Central memory CD8-positive, alpha-beta T cell (primary cell): Measurements from ENCODE around the gene USP53.

ENCODE experiments used
- ATAC-seq: fragments of 150-1000 bp; cut with Tn5 transposase; replicated peaks from 2 replicates; pipeline ENCODE4 v1.10.0; 2022; ENCODE audit warnings: mild to moderate bottlenecking, moderate FRiP score, moderate number of reproducible peaks; ENCODE audit not compliant: poor library complexity, severe bottlenecking; ENCODE audit errors: extremely low read depth
- DNase-seq, 2 donors: peaks; one replicate each; pipeline ENCODE4 v3.0.0; 2021; ENCODE audit warnings: low spot score in 2 of 2
- H3K27ac Mint-ChIP-seq: one replicate; pipeline ENCODE4 v1.8.0; 2022; ENCODE audit warnings: low read depth, mild to moderate bottlenecking, moderate library complexity, mixed read lengths
- H3K27me3 Mint-ChIP-seq: one replicate; pipeline ENCODE4 v1.8.0; 2022; ENCODE audit warnings: mixed read lengths
- H3K36me3 Mint-ChIP-seq: one replicate; pipeline ENCODE4 v1.8.0; 2022; ENCODE audit warnings: mild to moderate bottlenecking, moderate library complexity, mixed read lengths; ENCODE audit not compliant: insufficient read depth
- H3K4me1 Mint-ChIP-seq: one replicate; pipeline ENCODE4 v1.8.0; 2022; ENCODE audit warnings: mixed read lengths
- H3K4me3 Mint-ChIP-seq: one replicate; pipeline ENCODE4 v1.8.0; 2022; ENCODE audit warnings: mild to moderate bottlenecking, moderate library complexity, mixed read lengths
- H3K9me3 Mint-ChIP-seq: one replicate; pipeline ENCODE4 v1.8.0; 2022; ENCODE audit warnings: mixed read lengths

Gene USP53

GRCh38 chr4:119232286-119232685 lies 19.8 kb downstream of the USP53 start:
- no peaks in the 10 kb centered on the region for H3K9me3 Mint-ChIP-seq
- no peak overlapping the region for H3K4me3 Mint-ChIP-seq
- ATAC-seq, result no peak
- peaks cover 9% of the 10 kb centered on the region for H3K36me3 Mint-ChIP-seq
- DNase-seq, result no peak
- no peak overlapping the region for H3K27ac Mint-ChIP-seq
- H3K27me3 Mint-ChIP-seq, result no peaks in the 10 kb centered on the region
- H3K4me1 Mint-ChIP-seq, result peaks cover 19% of the 10 kb centered on the region

DNA sequence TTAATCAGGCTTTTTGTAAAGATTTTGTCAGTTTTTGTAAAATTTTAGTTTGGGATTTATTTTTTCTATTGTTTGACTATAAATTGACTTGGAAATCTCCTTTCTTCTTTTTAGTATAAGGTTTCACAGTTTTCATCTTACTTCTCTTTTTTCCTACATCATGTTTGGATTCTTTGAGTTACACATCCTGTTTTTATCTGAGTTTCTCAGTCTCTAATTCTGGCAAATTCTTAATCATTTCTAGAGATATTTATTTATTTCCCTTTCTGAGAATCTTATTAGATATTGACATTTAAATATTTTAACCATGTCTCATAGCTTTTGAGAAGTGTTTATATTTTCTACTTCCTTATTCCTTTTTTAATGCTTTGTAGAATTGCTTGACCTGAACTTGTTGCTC lies 20.7 kb downstream of the USP53 start:
- H3K4me1 Mint-ChIP-seq, result peaks cover 26% of the 10 kb centered on the region
- no peak for DNase-seq
- H3K9me3 Mint-ChIP-seq, result no peaks in the 10 kb centered on the region
- peaks cover 9% of the 10 kb centered on the region for H3K36me3 Mint-ChIP-seq
- no peaks in the 10 kb centered on the region for H3K27me3 Mint-ChIP-seq
- no peak overlapping the region for H3K4me3 Mint-ChIP-seq
- no peak for ATAC-seq
- no peak overlapping the region for H3K27ac Mint-ChIP-seq

DNA sequence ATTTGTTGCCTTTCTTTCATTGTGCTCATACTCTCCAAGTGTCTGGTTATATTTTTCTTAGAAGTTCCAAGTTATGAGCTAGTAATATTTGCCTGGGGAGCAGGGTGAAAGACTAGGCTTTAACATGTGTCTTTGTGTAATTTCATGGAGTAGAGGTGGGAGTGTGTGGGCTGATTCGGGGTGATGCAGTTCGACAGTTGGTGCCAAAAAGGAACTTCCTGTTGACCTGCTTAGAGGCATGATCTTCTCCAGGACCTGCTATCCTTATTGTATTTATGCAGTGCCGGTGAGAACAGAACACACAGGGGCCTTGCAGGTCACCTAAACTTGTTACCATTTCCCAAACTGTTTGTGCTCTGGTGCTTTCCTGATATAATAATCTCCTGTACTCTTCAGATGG lies 21.2 kb downstream of the USP53 start:
- Mint-ChIP-seq H3K4me3 (no peak overlapping the region), H3K9me3 (no peaks in the 10 kb centered on the region), H3K27ac (no peak overlapping the region), H3K4me1 (peaks cover 27% of the 10 kb centered on the region), H3K27me3 (no peaks in the 10 kb centered on the region), H3K36me3 (peaks cover 9% of the 10 kb centered on the region)
- ATAC-seq (no peak), DNase-seq (no peak)

DNA sequence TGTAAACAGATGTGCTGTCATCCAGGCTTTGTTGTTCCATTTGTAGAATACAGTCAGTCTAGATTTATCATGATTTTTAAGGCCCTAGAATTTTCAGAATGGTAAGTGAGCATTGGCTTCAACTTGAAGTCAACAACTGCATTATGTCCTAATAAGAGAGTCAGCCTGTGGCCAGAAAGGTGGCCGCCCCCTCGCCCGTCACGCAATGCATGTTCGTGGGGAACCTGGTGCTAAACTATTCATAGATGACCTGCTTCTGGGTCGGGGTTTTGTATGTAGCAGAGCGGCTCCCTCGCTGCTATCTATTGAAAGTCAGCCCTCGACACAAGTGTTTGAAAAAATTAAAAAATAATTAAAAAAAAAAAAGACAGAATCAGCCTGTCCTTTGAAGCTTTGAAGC lies 24.7 kb downstream of the USP53 start:
- DNase-seq, result no peak
- Mint-ChIP-seq H3K4me1 (peaks cover 21% of the 10 kb centered on the region), H3K36me3 (peaks cover 6% of the 10 kb centered on the region), H3K4me3 (no peak overlapping the region), H3K27ac (no peak overlapping the region), H3K9me3 (no peaks in the 10 kb centered on the region), H3K27me3 (no peaks in the 10 kb centered on the region)
- no peak for ATAC-seq

- H3K27ac Mint-ChIP-seq, result no peak overlapping the region
- H3K9me3 Mint-ChIP-seq, result no peaks in the 10 kb centered on the region
- no peak for DNase-seq
- H3K36me3 Mint-ChIP-seq, result peaks cover 6% of the 10 kb centered on the region
- no peaks in the 10 kb centered on the region for H3K27me3 Mint-ChIP-seq
- ATAC-seq, result no peak
- peaks cover 21% of the 10 kb centered on the region for H3K4me1 Mint-ChIP-seq
- H3K4me3 Mint-ChIP-seq, result no peak overlapping the region
These were observed 25.1 kb downstream of the USP53 start for GRCh38 chr4:119237642-119238041.

DNA sequence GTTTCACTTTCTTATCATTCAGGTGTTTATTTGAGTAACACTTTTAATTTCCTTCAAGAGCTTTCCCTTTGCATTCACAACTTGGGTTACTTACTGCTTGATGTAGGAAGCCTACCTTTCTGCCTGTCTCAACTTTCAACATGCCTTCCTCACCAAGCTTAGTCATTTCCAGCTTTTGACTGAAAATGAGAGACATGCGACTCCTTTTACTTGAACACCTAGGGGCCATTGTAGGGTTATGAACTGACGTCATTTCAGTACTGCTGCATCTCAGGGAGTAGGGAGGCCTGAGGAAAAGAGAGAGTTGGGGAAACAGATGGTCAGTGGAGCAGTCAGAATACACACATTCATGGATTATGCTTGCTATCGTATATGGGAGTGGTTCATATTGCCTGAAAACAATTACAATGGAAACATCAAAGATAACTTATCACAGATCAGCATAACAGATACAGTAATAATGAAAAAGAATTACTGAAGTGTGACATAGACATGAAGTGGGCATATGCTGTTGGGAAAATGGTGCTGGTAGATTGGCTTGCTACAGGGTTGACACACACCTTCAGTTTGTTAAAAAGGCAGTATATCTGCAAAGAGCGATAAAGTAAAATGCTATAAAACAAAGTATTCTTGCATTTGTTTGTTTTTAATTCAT lies 25.7 kb downstream of the USP53 start:
- Mint-ChIP-seq H3K9me3 (no peaks in the 10 kb centered on the region), H3K4me3 (no peak overlapping the region), H3K27me3 (no peaks in the 10 kb centered on the region), H3K27ac (no peak overlapping the region), H3K4me1 (peaks cover 18% of the 10 kb centered on the region), H3K36me3 (peaks cover 6% of the 10 kb centered on the region)
- DNase-seq (no peak), ATAC-seq (no peak)

DNA sequence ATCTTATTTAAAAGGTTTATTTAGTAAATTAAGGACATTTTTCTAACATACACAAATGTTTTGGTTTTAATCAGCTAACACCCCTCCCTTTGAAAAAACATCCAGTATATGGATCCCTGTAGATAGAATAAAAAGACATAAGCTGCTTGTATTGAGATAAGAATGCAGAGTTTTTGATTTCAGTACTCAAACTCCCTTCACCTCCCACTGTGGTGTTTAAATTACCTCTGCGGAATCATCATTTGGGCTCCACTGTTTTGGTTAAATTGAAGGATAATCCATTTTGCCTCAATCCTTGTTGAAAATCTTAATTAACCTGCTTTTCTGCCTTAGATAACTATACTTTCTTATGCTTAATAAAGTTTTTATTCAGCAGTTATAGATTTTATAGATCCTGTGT lies 27.6 kb downstream of the USP53 start:
- H3K27me3 Mint-ChIP-seq, result no peaks in the 10 kb centered on the region
- H3K4me1 Mint-ChIP-seq, result peaks cover 7% of the 10 kb centered on the region
- peaks cover 5% of the 10 kb centered on the region for H3K36me3 Mint-ChIP-seq
- H3K4me3 Mint-ChIP-seq, result no peak overlapping the region
- ATAC-seq, result no peak
- H3K27ac Mint-ChIP-seq, result no peak overlapping the region
- DNase-seq, result no peak
- H3K9me3 Mint-ChIP-seq, result no peaks in the 10 kb centered on the region

DNA sequence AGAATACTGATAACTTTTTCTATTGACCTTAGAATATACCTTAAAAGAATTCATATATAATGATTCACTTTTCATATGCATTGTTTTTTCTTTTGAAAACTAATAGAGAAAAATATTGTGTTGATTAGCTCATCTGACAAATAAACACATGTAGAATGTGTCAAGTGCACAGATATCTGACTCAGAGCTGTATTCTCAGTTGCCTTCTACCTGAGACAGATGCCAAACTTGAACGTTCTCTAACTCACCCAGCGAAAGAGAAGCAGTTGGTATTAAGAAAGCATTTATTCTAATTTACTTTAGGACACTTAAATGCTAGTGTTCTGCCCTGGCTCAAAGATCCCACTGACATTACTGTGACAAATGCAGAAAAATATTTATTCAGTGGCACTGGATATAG lies 28.1 kb downstream of the USP53 start:
- DNase-seq, result no peak
- Mint-ChIP-seq H3K27me3 (no peaks in the 10 kb centered on the region), H3K27ac (no peak overlapping the region), H3K9me3 (no peaks in the 10 kb centered on the region), H3K4me1 (peaks cover 7% of the 10 kb centered on the region), H3K36me3 (peaks cover 4% of the 10 kb centered on the region), H3K4me3 (no peak overlapping the region)
- ATAC-seq, result no peak

DNA sequence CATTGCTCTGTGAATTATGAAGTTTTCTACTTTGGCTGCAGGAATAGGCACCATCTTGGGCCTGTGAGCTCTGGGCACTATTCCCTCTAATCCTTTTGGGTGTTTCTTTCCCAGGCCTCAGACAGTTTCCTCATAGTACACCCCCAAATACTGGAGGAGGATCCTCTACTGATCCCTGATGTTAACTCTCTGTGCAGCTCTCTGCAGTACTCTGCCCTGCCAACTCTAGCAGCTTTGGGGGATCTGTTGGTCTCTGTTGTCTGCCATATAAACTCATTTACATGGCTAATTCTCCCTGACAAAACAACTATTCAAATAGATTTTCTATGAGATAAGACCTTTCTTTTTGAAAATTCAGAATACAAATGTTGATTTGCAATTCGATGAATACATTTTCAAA lies 29.9 kb downstream of the USP53 start:
- peaks cover 5% of the 10 kb centered on the region for H3K36me3 Mint-ChIP-seq

GRCh38 chr4:119243868-119244267 lies 31.4 kb downstream of the USP53 start:
- H3K4me1 Mint-ChIP-seq, result no peaks in the 10 kb centered on the region
- H3K9me3 Mint-ChIP-seq, result no peaks in the 10 kb centered on the region
- DNase-seq, result no peak

More for the DNA sequence above, 29.9 kb downstream of the USP53 start:
- Mint-ChIP-seq H3K27me3 (no peaks in the 10 kb centered on the region), H3K4me3 (no peak overlapping the region), H3K4me1 (peaks cover 7% of the 10 kb centered on the region), H3K27ac (no peak overlapping the region), H3K9me3 (no peaks in the 10 kb centered on the region)
- ATAC-seq (no peak), DNase-seq (no peak)

DNA sequence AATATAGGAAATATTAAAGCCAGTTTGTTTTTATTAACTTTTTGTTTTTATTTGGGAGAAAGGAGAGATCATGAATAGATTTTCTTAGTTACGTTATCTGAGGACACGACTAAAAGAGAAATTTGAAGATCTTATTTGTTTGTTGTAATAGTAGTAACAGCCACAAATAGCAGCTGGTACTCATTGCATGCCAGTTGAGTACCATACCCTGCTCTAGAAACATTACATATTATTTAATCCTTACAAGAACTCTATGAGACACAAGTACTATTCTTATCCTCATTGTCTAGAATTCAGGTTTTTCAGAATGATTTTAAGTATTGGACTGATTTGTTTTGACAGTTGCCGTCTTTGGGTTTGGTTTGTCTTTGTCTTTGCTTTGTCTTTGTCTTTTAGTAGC lies 31.8 kb downstream of the USP53 start:
- Mint-ChIP-seq H3K9me3 (no peaks in the 10 kb centered on the region), H3K4me1 (no peaks in the 10 kb centered on the region), H3K4me3 (no peak overlapping the region), H3K27ac (no peak overlapping the region), H3K36me3 (peaks cover 7% of the 10 kb centered on the region), H3K27me3 (no peaks in the 10 kb centered on the region)
- DNase-seq (no peak), ATAC-seq (no peak)

More at GRCh38 chr4:119243868-119244267, 31.4 kb downstream of the USP53 start:
- Mint-ChIP-seq H3K4me3 (no peak overlapping the region), H3K27me3 (no peaks in the 10 kb centered on the region), H3K36me3 (peaks cover 7% of the 10 kb centered on the region), H3K27ac (no peak overlapping the region)
- no peak for ATAC-seq

DNA sequence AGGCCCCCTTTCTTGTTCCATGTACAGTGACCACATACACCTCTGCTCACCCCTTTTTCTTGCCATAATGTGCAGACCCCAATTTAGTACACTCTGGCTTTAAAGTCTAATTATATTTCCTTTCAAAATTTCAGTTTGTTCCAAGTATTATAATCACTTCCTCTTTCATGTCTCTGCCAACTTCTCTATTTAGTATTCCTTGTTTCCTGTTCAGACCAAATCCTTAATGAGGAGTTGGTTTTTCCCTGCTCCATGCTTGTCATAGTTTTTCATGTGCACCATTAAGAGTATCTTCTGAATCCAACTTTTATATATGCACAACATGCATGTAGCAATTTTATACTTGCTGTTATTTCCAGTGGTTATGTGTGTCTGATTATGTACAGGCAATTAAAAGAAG lies 32.3 kb downstream of the USP53 start:
- no peak overlapping the region for H3K27ac Mint-ChIP-seq
- no peak for ATAC-seq
- no peak for DNase-seq
- H3K27me3 Mint-ChIP-seq, result no peaks in the 10 kb centered on the region
- H3K4me3 Mint-ChIP-seq, result no peak overlapping the region
- peaks cover 7% of the 10 kb centered on the region for H3K36me3 Mint-ChIP-seq
- no peaks in the 10 kb centered on the region for H3K4me1 Mint-ChIP-seq
- H3K9me3 Mint-ChIP-seq, result no peaks in the 10 kb centered on the region

GRCh38 chr4:119246177-119246733 lies 33.7 kb downstream of the USP53 start:
- Mint-ChIP-seq H3K9me3 (peaks cover under 1% of the 10 kb centered on the region), H3K27ac (no peak overlapping the region), H3K4me3 (no peak overlapping the region), H3K4me1 (no peaks in the 10 kb centered on the region), H3K36me3 (peaks cover 8% of the 10 kb centered on the region), H3K27me3 (no peaks in the 10 kb centered on the region)
- no peak for ATAC-seq
- DNase-seq, result no peak
